Activated naive CD4-positive, alpha-beta T cell treated with anti-CD3 and anti-CD28 coated beads, Interleukin-2, amount 50 U/mL, for 72 hours (primary cell): ENCODE data around the gene ZMYND10. TPM values are rescaled to one million over a fixed set of nuclear protein-coding genes. Genes with fewer than 3 reads are reported as not detected.
A peak's percentile ranks its signal among the peaks of the same experiment; 100 is the strongest.

Experiments used
- ATAC-seq, 2 donors: fragments of 150-1000 bp; cut with Tn5 transposase; 2 replicates each; pipeline ENCODE4 v1.10.0; 2021; ENCODE audit warnings: mild to moderate bottlenecking in 2 of 2, moderate library complexity in 2 of 2
- DNase-seq, 2 donors: peaks; one replicate each; pipeline ENCODE4 v3.0.0; 2021 to 2022; ENCODE audit warnings: low spot score in 2 of 2
- H3K27ac Mint-ChIP-seq, 2 donors: one replicate each; pipeline ENCODE4 v1.8.0; 2022; ENCODE audit warnings: mild to moderate bottlenecking in 2 of 2, mixed read lengths in 2 of 2
- H3K36me3 Mint-ChIP-seq, 2 donors: one replicate each; pipeline ENCODE4 v1.8.0; 2022; ENCODE audit warnings: mixed read lengths in 2 of 2
- H3K9me3 Mint-ChIP-seq, 2 donors: one replicate each; pipeline ENCODE4 v1.8.0; 2022; ENCODE audit warnings: mixed read lengths in 2 of 2
- total RNA-seq, 2 donors: library from RNA; stranded (reverse); gene quantifications; one replicate each; pipeline ENCODE4 v1.2.3, GENCODE V29; 2022

Gene ZMYND10
- 1 to 10 TPM; 1.9 to 4.1 TPM for total RNA-seq

GRCh38 chr3:50345586-50346234 lies at the start of gene ZMYND10:
Gene ZMYND10, minus strand, starts transcription at chr3:50345732. Its CDS starts 153 bp downstream, at chr3:50345579.
- peak; percentile 78 to 88 for DNase-seq
- Mint-ChIP-seq H3K9me3 (no peaks in the 10 kb centered on the region), H3K27ac (peak within 1 kb of the TSS; percentile 29 to 55), H3K36me3 (peaks cover 8% of the 10 kb centered on the region in 2 donors)
- ATAC-seq: peak; percentile 20 to 61

DNA sequence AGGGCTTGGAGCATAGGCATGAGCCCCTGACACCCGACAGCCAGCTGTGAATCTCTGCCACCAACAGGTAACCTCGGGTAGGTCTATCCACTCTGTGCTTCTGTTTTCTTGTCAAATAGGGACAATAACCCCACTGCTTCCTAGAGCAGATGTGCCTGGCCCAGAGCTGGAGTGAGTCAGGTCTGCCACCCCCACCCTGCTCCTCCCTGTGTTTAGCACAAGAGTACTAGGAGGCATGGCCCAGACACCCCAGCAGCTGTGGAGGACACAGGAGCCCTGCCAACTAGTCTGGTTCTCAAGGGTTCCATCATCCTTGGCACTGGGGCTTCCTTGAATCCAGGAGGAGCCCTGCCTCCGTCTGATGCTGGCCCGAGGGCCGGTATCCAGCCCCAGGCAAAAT lies 47.5 kb upstream of the ZMYND10 start:
- H3K36me3 Mint-ChIP-seq: no peaks in the 10 kb centered on the region
- peak in 1 of 2 donors; percentile 11 for ATAC-seq
- H3K9me3 Mint-ChIP-seq: no peaks in the 10 kb centered on the region
- DNase-seq: no peak
- H3K27ac Mint-ChIP-seq: no peak overlapping the region

DNA sequence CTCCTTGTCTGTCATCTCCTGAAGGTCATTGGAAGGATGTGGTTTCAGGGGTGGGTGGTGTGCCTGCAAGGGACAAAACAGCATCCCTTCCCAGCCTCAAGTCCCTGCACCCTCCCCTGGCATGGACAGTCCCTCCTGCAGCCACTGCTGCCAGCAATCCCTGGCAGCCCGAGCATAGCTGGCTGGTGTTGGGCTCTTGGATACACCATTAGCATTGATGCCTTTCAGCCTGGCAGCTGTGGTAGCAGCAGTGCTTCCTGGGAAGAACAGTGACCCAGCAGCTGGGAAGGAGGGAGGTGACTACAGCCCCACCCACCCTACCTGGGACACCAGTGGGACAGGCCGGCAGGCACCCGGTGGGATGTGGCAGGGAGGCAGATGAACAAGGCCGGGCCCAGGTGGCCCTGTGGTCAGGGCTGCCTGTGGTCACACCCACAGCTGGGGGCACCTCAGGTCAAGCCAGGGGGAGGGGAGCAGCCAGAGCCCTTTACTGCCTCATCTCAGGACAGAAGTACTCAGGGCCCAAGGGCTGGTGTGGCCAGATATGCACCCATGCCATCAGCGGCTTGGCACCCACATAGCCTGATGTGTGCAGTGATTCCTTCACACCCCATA lies 46.7 kb upstream of the ZMYND10 start:
- no peak for DNase-seq
- peak in 1 of 2 donors; percentile 43 for ATAC-seq
- Mint-ChIP-seq H3K27ac (no peak overlapping the region), H3K36me3 (no peaks in the 10 kb centered on the region), H3K9me3 (no peaks in the 10 kb centered on the region)

- ATAC-seq: no peak
- Mint-ChIP-seq H3K9me3 (no peaks in the 10 kb centered on the region), H3K36me3 (no peaks in the 10 kb centered on the region), H3K27ac (peak overlapping the region; percentile 57 to 68)
- no peak for DNase-seq
Measured at GRCh38 chr3:50390508-50391224, 45.1 kb upstream of the ZMYND10 start.

- Mint-ChIP-seq H3K9me3 (no peaks in the 10 kb centered on the region), H3K36me3 (no peaks in the 10 kb centered on the region), H3K27ac (no peak overlapping the region)
- no peak for DNase-seq
- ATAC-seq: no peak
Measured at GRCh38 chr3:50389414-50389767, 43.9 kb upstream of the ZMYND10 start.

- no peak overlapping the region for H3K27ac Mint-ChIP-seq
- H3K9me3 Mint-ChIP-seq: no peaks in the 10 kb centered on the region
- DNase-seq (no peak), ATAC-seq (no peak)
- H3K36me3 Mint-ChIP-seq: no peaks in the 10 kb centered on the region
Measured at GRCh38 chr3:50388720-50389413, 43.3 kb upstream of the ZMYND10 start.

DNA sequence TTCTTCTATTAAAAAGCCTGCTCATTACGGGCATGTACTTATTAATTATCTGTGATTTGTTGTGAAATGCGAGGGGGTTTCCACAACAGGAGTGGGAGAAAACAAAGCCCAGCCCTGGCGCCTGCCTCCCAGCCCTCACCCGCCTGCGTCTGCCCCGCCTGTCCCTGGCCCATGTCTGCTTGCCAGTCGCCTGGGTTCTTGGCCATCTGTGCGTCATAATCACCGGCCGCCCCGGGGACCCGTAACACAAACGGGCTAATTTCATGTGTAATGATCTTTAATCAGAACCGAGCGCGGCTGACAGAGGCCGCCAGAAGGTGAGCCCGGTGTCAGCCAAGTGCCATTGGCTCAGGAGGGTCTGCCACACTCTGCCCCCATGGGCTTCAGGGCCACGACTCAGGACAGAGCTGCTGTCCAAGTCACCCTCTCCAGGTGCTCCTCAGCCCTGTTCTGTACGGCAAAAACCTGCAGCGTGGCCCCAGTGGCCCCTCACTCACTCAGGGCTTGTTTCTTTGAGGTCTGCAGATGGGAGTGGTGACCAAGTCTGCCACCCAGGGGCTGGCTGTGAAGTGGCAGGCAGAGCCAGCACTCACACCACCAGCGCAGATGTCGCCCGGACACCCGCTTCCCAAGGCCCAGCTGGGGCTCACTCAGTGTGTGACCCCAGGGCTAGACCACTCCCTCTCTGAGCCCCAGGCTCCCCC lies 42.6 kb upstream of the ZMYND10 start:
- no peaks in the 10 kb centered on the region for H3K36me3 Mint-ChIP-seq
- DNase-seq (no peak), ATAC-seq (no peak)
- H3K27ac Mint-ChIP-seq: no peak overlapping the region
- H3K9me3 Mint-ChIP-seq: no peaks in the 10 kb centered on the region

DNA sequence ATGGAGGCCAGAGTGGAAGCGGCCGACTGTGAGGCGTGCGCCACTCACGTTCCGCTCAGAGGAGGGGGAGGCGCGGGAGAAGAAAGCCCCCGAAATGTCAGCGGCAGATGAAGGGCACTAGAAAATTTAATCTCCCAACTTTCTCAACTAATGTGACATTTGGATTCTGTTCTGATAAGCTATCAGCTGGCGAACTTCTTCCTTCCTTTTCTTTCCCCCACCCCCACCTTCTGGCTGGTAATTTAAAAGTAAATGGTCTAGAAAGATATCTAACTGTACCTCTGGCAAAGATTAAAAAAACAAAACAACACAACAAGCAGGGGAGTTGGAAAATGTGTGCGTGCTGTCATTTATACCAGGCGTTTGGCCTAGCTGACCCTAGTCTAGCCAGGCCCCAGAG lies 40.2 kb upstream of the ZMYND10 start:
- Mint-ChIP-seq H3K36me3 (no peaks in the 10 kb centered on the region), H3K27ac (peak overlapping the region in 1 of 2 donors; percentile 44), H3K9me3 (no peaks in the 10 kb centered on the region)
- DNase-seq (no peak), ATAC-seq (no peak)

DNA sequence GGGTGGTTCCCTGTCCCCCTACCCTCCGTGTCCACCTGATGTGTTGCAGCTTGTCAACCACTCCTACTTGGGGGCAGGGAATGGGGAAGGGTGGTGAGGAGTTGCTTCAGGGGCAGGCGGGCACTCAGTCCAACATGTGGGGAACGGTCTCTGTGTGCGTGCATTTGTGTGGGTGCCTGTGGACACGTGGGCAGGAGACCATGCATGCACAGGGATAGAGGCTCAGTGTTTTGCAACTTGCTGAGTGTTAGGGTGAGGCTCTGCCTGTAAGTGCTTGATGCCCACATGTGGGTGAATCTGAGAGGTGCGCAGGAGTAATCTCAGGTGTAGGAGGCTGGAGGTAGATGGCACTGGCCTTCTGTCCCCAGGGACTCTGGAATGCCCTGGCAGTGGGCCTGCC lies 38.2 kb upstream of the ZMYND10 start:
- H3K36me3 Mint-ChIP-seq: no peaks in the 10 kb centered on the region
- no peaks in the 10 kb centered on the region for H3K9me3 Mint-ChIP-seq
- H3K27ac Mint-ChIP-seq: no peak overlapping the region
- ATAC-seq (no peak), DNase-seq (no peak)

DNA sequence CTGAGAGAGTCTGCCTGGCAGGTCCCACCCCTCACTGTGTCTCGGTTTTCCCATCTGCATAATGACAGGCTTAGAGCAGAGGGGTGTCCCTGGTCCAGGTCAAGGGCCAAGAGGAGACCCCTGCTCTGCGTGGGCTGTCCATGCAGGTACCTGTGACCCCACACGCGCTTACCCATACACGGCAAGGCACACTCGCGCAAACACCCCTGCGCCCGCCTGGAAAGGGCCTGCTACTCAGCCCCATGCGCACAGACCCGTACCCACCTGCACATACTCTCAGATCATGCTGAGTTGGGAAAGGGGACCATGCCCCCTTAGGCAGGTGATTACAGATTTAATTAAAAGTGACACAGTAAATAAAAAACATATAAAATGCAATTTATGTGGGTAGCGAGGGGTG lies 37.2 kb upstream of the ZMYND10 start:
- Mint-ChIP-seq H3K27ac (peak overlapping the region in 1 of 2 donors; percentile 45), H3K36me3 (no peaks in the 10 kb centered on the region), H3K9me3 (no peaks in the 10 kb centered on the region)
- no peak for ATAC-seq
- DNase-seq: no peak

DNA sequence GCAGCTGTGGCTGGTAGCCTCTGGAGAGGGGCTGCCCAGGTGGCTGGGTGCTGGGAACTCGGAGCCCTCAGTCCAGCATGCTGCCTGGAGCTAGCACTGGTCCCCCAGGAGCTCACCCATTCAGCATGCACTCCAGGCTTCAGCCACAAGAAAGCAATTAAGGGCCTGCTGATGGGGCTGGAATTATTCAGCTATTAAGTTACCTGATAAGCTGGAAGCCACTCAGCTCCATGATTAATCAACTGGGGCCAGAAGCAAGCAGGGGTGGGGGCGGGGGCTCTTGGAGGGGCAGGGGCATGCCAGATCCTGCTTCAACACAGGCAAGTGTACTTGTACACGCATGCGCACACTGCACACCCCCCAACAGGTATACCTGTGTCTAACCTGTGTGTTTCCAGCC lies 35.9 kb upstream of the ZMYND10 start:
- no peaks in the 10 kb centered on the region for H3K9me3 Mint-ChIP-seq
- ATAC-seq (no peak), DNase-seq (no peak)
- H3K27ac Mint-ChIP-seq: no peak overlapping the region
- H3K36me3 Mint-ChIP-seq: no peaks in the 10 kb centered on the region

- peak overlapping the region; percentile 40 to 79 for H3K27ac Mint-ChIP-seq
- no peaks in the 10 kb centered on the region for H3K9me3 Mint-ChIP-seq
- DNase-seq: no peak
- no peak for ATAC-seq
- H3K36me3 Mint-ChIP-seq: no peaks in the 10 kb centered on the region
Measured at GRCh38 chr3:50380405-50381085, 35.0 kb upstream of the ZMYND10 start.

DNA sequence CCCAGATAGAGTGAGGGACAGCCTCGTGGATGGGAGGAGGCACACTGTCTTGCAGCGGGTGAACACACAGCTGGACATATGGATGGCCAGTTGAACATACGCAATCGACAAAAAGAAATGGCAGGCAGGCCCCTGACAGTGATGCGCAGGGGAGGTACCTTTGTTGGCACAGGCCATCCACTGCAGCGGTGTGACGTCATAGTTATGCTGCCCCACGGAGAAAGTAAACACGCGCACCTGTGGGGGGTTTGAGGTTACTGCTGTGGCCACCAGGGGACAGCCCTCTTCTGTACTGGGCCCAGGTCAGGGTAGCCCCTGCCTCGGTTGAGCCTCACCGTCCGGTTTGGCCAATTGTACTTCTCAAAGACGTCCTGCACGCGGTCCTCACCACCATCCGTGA lies 33.2 kb upstream of the ZMYND10 start:
- no peak overlapping the region for H3K27ac Mint-ChIP-seq
- DNase-seq (no peak), ATAC-seq (no peak)
- no peaks in the 10 kb centered on the region for H3K9me3 Mint-ChIP-seq
- no peaks in the 10 kb centered on the region for H3K36me3 Mint-ChIP-seq

DNA sequence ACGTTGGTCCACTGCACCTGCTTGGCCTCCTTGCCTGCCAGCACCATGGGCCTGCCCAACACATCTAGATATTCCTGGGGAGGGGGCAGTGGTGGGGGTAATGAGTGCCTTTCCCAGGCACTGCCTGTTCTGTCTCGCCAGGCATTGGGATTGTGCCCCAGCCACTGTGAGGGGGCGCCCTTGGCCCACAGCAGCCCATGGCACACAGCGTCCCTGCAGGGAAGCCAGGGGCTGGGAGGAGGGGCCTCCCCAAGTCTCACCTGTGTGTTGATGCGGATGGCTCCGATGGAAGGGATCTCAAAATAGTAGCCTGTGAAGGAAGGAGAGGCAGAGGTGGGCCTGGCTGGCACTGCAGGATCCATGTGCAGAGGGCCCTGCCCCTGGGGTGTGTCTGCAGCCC lies 32.5 kb upstream of the ZMYND10 start:
- H3K9me3 Mint-ChIP-seq: no peaks in the 10 kb centered on the region
- no peak for DNase-seq
- no peak for ATAC-seq
- no peaks in the 10 kb centered on the region for H3K36me3 Mint-ChIP-seq
- H3K27ac Mint-ChIP-seq: no peak overlapping the region

GRCh38 chr3:50375258-50375931 lies 29.9 kb upstream of the ZMYND10 start:
- peak; percentile 11 to 32 for ATAC-seq
- no peak for DNase-seq
- Mint-ChIP-seq H3K36me3 (no peaks in the 10 kb centered on the region), H3K9me3 (no peaks in the 10 kb centered on the region), H3K27ac (no peak overlapping the region)
